ENCODE results near the gene INHBC.
A peak's percentile ranks its signal among the peaks of the same experiment; 100 is the strongest.

Gene INHBC

GRCh38 chr12:57469296-57470164 lies 34.9 kb downstream of the INHBC start:
- no peak for DNase-seq (ENCODE audit: low spot score)

GRCh38 chr12:57470286-57470969 lies 35.8 kb downstream of the INHBC start:
- no peak for DNase-seq (ENCODE audit: low spot score)

GRCh38 chr12:57470970-57471656 lies 36.5 kb downstream of the INHBC start:
- DNase-seq (ENCODE audit: low spot score) = no peak

- DNase-seq (ENCODE audit: low spot score) = no peak
Observed at GRCh38 chr12:57471661-57472060, 37.1 kb downstream of the INHBC start.

- no peak for DNase-seq (ENCODE audit: low spot score)
Observed at GRCh38 chr12:57472391-57472790, 37.8 kb downstream of the INHBC start.

- DNase-seq (ENCODE audit: low spot score) = no peak
Observed at GRCh38 chr12:57473392-57473791, 38.8 kb downstream of the INHBC start.

GRCh38 chr12:57473886-57474285 lies 39.3 kb downstream of the INHBC start:
- DNase-seq (ENCODE audit: low spot score) = no peak

- DNase-seq (ENCODE audit: low spot score) = no peak
Observed at GRCh38 chr12:57474430-57474829, 39.8 kb downstream of the INHBC start.

GRCh38 chr12:57474862-57475261 lies 40.3 kb downstream of the INHBC start:
- no peak for DNase-seq (ENCODE audit: low spot score)

- DNase-seq (ENCODE audit: low spot score) = peak; percentile 52
Observed at GRCh38 chr12:57475271-57476161, 40.9 kb downstream of the INHBC start.

- DNase-seq (ENCODE audit: low spot score) = no peak
Observed at GRCh38 chr12:57476162-57476992, 41.8 kb downstream of the INHBC start.

- no peak for DNase-seq (ENCODE audit: low spot score)
Observed at GRCh38 chr12:57476993-57477709, 42.6 kb downstream of the INHBC start.

GRCh38 chr12:57477710-57478681 lies 43.4 kb downstream of the INHBC start:
- DNase-seq (ENCODE audit: low spot score) = no peak

GRCh38 chr12:57479043-57479375 lies 44.4 kb downstream of the INHBC start:
- DNase-seq (ENCODE audit: low spot score) = no peak

GRCh38 chr12:57479376-57480115 lies 45.0 kb downstream of the INHBC start, which contains the start of gene ARHGAP9:
Gene ARHGAP9 (minus strand): TSS chr12:57479866. CDS start chr12:57479406, 460 bp downstream.
- no peak for DNase-seq (ENCODE audit: low spot score)

- DNase-seq (ENCODE audit: low spot score) = no peak
Observed at GRCh38 chr12:57481671-57482070, 47.1 kb downstream of the INHBC start.

- DNase-seq (ENCODE audit: low spot score) = peak; percentile 47
Observed at GRCh38 chr12:57483466-57483865, 48.9 kb downstream of the INHBC start.

- no peak for DNase-seq (ENCODE audit: low spot score)
Observed at GRCh38 chr12:57485695-57486094, 51.1 kb downstream of the INHBC start.
